ENCODE data around the gene GAD1. TPM values are rescaled to one million over a fixed set of nuclear protein-coding genes. Genes with fewer than 3 reads are reported as not detected.

GAD1 gene
- total RNA-seq, 1 experiment from 2014 or later: 2.5 TPM

DNA sequence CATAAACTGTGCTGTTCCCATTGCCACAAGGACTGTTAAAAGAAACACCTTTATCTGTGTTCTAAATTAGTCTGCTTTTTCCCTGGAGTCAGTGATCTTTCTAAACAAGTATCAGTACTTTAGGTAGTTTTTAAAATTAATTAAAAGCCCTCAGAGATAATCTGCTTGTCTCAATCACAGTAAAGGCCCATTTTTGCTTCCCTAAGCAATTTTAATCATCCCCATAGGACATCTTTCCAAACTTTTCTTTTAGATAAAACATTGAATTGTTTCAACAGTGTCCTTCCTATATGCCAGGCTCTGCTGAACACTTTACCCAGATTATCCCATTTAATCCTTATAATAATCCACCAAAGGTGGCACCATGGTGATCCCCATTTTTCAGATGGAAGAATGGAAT is 42.6 kb upstream of the GAD1 start:
- H3K27me3 Mint-ChIP-seq (ENCODE audit: low read depth): peaks cover 5% of the 10 kb centered on the region
- ATAC-seq: no peak
- ChIA-PET POLR2A (no interaction called here), CTCF (no interaction called here)
- H3K27ac Mint-ChIP-seq: no peak overlapping the region
- peaks cover 40% of the 10 kb centered on the region for H3K4me1 Mint-ChIP-seq
- no peak overlapping the region for H3K4me3 Mint-ChIP-seq
- DNase-seq (ENCODE audit: low spot score): no peak
- H3K9me3 Mint-ChIP-seq: no peaks in the 10 kb centered on the region
- TF ChIP-seq ATF1 (CRISPR knock-in tag; IDR thresholded peaks at IDR 0.05) (no peak), NR3C1 (CRISPR knock-in tag; conservative IDR thresholded peaks at IDR 0.05; ENCODE audit: low read depth) (no peak), ZNF416 (CRISPR knock-in tag; IDR thresholded peaks at IDR 0.05) (no peak), AR (CRISPR knock-in tag; IDR thresholded peaks at IDR 0.05) (no peak), SOX15 (CRISPR knock-in tag; IDR thresholded peaks at IDR 0.05) (no peak), RELA (CRISPR knock-in tag; IDR thresholded peaks at IDR 0.05; ENCODE audit: borderline replicate concordance) (no peak), RORB (CRISPR knock-in tag; IDR thresholded peaks at IDR 0.05) (no peak), FOXP1 (CRISPR knock-in tag; IDR thresholded peaks at IDR 0.05; ENCODE audit: borderline replicate concordance) (no peak), PRRX2 (CRISPR knock-in tag; IDR thresholded peaks at IDR 0.05) (no peak)
- TF ChIP-seq, protein P1, sequence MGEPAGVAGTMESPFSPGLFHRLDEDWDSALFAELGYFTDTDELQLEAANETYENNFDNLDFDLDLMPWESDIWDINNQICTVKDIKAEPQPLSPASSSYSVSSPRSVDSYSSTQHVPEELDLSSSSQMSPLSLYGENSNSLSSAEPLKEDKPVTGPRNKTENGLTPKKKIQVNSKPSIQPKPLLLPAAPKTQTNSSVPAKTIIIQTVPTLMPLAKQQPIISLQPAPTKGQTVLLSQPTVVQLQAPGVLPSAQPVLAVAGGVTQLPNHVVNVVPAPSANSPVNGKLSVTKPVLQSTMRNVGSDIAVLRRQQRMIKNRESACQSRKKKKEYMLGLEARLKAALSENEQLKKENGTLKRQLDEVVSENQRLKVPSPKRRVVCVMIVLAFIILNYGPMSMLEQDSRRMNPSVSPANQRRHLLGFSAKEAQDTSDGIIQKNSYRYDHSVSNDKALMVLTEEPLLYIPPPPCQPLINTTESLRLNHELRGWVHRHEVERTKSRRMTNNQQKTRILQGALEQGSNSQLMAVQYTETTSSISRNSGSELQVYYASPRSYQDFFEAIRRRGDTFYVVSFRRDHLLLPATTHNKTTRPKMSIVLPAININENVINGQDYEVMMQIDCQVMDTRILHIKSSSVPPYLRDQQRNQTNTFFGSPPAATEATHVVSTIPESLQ (CRISPR knock-in tag; IDR thresholded peaks at IDR 0.05): no peak
- TF ChIP-seq, protein P2, sequence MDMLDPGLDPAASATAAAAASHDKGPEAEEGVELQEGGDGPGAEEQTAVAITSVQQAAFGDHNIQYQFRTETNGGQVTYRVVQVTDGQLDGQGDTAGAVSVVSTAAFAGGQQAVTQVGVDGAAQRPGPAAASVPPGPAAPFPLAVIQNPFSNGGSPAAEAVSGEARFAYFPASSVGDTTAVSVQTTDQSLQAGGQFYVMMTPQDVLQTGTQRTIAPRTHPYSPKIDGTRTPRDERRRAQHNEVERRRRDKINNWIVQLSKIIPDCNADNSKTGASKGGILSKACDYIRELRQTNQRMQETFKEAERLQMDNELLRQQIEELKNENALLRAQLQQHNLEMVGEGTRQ (CRISPR knock-in tag; IDR thresholded peaks at IDR 0.05): no peak
- TF ChIP-seq, protein P3, sequence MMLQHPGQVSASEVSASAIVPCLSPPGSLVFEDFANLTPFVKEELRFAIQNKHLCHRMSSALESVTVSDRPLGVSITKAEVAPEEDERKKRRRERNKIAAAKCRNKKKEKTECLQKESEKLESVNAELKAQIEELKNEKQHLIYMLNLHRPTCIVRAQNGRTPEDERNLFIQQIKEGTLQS (CRISPR knock-in tag; conservative IDR thresholded peaks at IDR 0.05): no peak
- no peaks in the 10 kb centered on the region for H3K36me3 Mint-ChIP-seq

DNA sequence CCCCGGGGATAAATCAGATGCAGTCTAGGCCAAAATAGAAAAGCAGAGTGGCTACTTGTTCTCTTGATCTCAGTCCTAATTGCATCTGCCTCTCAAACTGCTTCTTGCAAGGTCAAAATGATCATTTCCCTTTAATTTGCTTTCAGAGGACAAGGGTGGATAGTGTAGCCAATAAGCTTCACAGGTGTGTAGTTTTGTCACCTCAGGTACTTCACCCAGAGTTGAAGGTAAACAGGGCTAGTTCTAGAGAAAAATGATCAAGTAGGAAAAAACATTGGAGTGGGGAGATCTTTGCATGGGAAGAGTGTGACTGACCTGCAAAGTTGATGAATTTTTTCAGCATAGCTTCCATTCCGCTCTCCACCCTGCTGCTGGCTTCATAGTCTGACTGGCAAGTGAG is 37.8 kb upstream of the GAD1 start:
- DNase-seq (ENCODE audit: low spot score): no peak
- H3K36me3 Mint-ChIP-seq: no peaks in the 10 kb centered on the region
- H3K27me3 Mint-ChIP-seq (ENCODE audit: low read depth): no peaks in the 10 kb centered on the region
- ChIA-PET POLR2A (no interaction called here), CTCF (interaction anchor here (0.7 kb wide), 1 partner anchor 418 kb away, joined by 3 read pairs; no protein-coding TSS in a partner anchor)
- no peaks in the 10 kb centered on the region for H3K9me3 Mint-ChIP-seq
- no peak overlapping the region for H3K27ac Mint-ChIP-seq
- H3K4me3 Mint-ChIP-seq: no peak overlapping the region
- TF ChIP-seq E2F4 (CRISPR knock-in tag; IDR thresholded peaks at IDR 0.05; ENCODE audit: borderline replicate concordance, low read depth): no peak
- TF ChIP-seq, protein P4, sequence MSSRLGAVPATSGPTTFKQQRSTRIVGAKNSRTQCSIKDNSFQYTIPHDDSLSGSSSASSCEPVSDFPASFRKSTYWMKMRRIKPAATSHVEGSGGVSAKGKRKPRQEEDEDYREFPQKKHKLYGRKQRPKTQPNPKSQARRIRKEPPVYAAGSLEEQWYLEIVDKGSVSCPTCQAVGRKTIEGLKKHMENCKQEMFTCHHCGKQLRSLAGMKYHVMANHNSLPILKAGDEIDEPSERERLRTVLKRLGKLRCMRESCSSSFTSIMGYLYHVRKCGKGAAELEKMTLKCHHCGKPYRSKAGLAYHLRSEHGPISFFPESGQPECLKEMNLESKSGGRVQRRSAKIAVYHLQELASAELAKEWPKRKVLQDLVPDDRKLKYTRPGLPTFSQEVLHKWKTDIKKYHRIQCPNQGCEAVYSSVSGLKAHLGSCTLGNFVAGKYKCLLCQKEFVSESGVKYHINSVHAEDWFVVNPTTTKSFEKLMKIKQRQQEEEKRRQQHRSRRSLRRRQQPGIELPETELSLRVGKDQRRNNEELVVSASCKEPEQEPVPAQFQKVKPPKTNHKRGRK (CRISPR knock-in tag; IDR thresholded peaks at IDR 0.05; ENCODE audit: borderline replicate concordance): no peak
- TF ChIP-seq JAZF1 (CRISPR knock-in tag; IDR thresholded peaks at IDR 0.05): no peak
- TF ChIP-seq RORB (CRISPR knock-in tag; IDR thresholded peaks at IDR 0.05): no peak
- no peak for TF ChIP-seq NFE2L1 (CRISPR knock-in tag; IDR thresholded peaks at IDR 0.05)
- TF ChIP-seq TEAD1 (CRISPR knock-in tag; IDR thresholded peaks at IDR 0.05): no peak
- no peak for TF ChIP-seq GRHL2 (CRISPR knock-in tag; IDR thresholded peaks at IDR 0.05; ENCODE audit: insufficient replicate concordance, severe bottlenecking)
- no peak for TF ChIP-seq PREB (CRISPR knock-in tag; IDR thresholded peaks at IDR 0.05; ENCODE audit: borderline replicate concordance)
- TF ChIP-seq STAT6 (CRISPR knock-in tag; conservative IDR thresholded peaks at IDR 0.05; ENCODE audit: low read depth): no peak
- no peak for TF ChIP-seq ZNF416 (CRISPR knock-in tag; IDR thresholded peaks at IDR 0.05)
- no peak for TF ChIP-seq MXD4 (CRISPR knock-in tag; IDR thresholded peaks at IDR 0.05; ENCODE audit: borderline replicate concordance)
- ATAC-seq: no peak
- peaks cover 14% of the 10 kb centered on the region for H3K4me1 Mint-ChIP-seq

Measured in WTC11 (cell line).